Spinal cord (tissue), 10 donors: ENCODE data around the gene BCL6B. TPM values are rescaled to one million over a fixed set of nuclear protein-coding genes. Genes with fewer than 3 reads are reported as not detected.

Source experiments
- DNase-seq, 6 donors: peaks; one replicate each; pipeline versions ENCODE4 v3.0.0 to v3.0.0-alpha.2; 2013 to 2015; ENCODE audit warnings: low spot score in 6 of 6, low read depth in 4 of 6
- H3K27ac ChIP-seq: one replicate; pipeline ENCODE4 v1.5.1; 2013; ENCODE audit warnings: low read depth, low read length, control low read depth
- H3K27me3 ChIP-seq: one replicate; pipeline ENCODE4 v1.6.1; 2013; ENCODE audit warnings: low read length; ENCODE audit not compliant: control insufficient read depth, insufficient read depth
- H3K36me3 ChIP-seq: one replicate; pipeline ENCODE4 v1.6.1; 2013; ENCODE audit warnings: low read length; ENCODE audit not compliant: control insufficient read depth, insufficient read depth
- H3K4me1 ChIP-seq: one replicate; pipeline ENCODE4 v1.6.1; 2013; ENCODE audit warnings: low read length; ENCODE audit not compliant: control insufficient read depth, insufficient read depth
- H3K4me3 ChIP-seq: one replicate; pipeline ENCODE4 v1.5.1; 2013; ENCODE audit warnings: low read depth, low read length, control low read depth
- H3K9me3 ChIP-seq: one replicate; pipeline ENCODE4 v1.6.1; 2013; ENCODE audit warnings: low read length; ENCODE audit not compliant: control insufficient read depth, insufficient read depth
- WGBS: methylation state at CpG from one replicate; pipeline ENCODE4 v1.1.5; 2013; ENCODE audit warnings: missing lambda C conversion rate; ENCODE audit not compliant: insufficient coverage; 5-methylcytosine and 5-hydroxymethylcytosine counted together
- polyA plus RNA-seq, 2 donors: library from polyadenylated mRNA; unstranded; fragments of 120-200 nt; gene quantifications; one replicate each; pipeline ENCODE4 v1.2.1, GENCODE V29; 2013; ENCODE audit not compliant: insufficient read length in 2 of 2
- total RNA-seq, 2 donors: library from RNA; depleted of rRNA in 1 of 2; stranded (reverse); fragments of 120-200 nt in 1 of 2; fragments of >200 nt in 1 of 2; gene quantifications; one replicate each; pipeline versions ENCODE4 v1.2.3 to v1.2.4, GENCODE V29; 2013 to 2014
- donor health status: healthy.

BCL6B gene
- total and polyA plus RNA-seq, 4 donors: 3.1 to 13.7 (median 7.0) TPM

DNA sequence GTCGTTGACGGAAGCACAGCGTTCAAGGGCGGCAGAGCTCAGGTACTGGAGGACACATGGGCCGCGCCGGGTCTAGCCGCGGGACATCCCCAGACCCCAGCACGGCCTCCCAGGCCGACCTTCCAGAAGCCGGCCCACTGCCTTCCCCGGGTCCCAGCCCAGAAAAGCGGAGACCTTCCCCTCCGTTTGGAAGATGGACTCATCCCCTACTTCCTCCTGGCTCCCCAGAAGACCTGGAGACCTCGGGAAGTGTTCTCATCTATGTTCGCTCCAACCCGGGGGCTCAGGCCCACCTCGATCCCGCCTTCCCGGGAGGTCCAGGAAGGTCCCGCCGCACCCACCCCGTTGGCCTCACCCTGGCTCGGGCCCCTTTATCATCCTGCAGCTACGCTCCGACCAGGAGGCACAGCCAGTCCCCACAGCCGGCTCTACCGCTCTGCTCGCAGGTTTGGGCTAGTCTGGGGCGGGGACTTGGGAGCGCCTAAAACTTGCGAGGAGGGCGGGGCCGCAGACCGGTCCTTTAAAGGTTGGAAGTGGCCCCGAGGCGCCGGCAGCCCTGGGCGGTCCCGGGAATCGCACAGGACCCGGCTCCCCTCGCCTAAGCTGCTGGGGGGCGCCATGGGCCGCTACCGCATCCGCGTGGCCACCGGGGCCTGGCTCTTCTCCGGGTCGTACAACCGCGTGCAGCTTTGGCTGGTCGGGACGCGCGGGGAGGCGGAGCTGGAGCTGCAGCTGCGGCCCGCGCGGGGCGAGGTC, 27.2 kb upstream of the BCL6B start, which contains the start of gene ALOX12:
Gene ALOX12 (plus strand): TSS at position 550 of the 756 bp plus-strand sequence. CDS start 69 bp downstream, at position 619.
- WGBS: 15% methylated on average over 64 of the region's 64 CpGs
- peaks cover 18% of the 10 kb centered on the region for H3K4me1 ChIP-seq
- no peaks in the 10 kb centered on the region for H3K9me3 ChIP-seq
- no peak within 1 kb of the TSS for H3K4me3 ChIP-seq
- peaks cover 19% of the 10 kb centered on the region for H3K27me3 ChIP-seq
- H3K36me3 ChIP-seq: peaks cover 29% of the 10 kb centered on the region
- DNase-seq: no peak
- H3K27ac ChIP-seq: no peak within 1 kb of the TSS

DNA sequence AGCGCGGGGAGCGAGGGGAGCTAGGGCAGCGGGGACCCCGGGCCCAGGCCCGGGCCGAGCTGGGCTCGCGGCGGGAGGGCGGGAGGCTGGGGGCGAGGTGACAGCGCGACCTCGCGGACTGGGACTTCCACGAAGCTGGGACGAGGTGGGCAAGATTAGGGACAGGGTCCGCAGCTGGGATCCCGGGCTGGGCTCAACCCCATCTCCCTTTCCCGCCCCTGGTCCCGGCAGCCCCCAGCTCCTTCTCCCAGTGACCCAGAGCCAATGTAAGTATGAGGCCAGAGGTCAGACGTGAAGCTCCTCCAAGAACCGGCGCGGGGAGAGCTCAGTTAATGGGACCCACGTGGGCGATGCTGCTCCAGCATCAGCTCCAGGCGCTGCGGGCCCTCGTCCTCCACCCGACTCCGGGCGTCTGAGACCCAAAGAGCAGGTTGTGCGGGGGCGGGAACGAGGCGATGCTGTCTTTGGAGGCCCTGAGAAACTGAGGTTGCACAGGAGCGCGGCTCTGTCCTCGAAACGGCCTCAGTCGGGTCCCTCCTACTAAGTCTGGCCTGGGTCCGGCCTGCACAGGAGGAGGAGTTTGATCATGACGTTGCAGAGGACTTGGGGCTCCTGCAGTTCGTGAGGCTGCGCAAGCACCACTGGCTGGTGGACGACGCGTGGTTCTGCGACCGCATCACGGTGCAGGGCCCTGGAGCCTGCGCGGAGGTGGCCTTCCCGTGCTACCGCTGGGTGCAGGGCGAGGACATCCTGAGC, 26.4 kb upstream of the BCL6B start:
- no peak overlapping the region for H3K27ac ChIP-seq

DNA sequence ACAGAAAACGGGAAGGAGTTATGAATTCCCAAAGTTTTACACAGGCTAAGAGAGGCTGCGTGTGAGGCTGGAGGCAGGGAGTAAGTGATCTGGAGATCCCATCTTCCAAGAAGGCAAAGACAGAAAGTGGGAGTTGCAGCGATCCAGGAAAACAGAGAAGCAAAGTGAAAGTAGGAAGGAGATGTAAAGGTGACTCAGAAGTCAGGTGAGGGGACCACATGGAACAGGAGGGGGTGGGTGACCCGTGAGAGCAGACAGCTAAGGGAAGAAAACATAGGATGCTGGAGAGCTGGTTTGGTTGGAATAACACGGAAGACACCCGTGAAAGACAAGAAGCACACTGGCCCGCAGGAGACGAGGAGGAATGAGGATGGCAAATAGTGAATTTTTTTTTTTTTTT, 25.7 kb upstream of the BCL6B start:
- Histone ChIP-seq H3K36me3 (peaks cover 39% of the 10 kb centered on the region), H3K4me1 (peaks cover 18% of the 10 kb centered on the region), H3K27me3 (peaks cover 19% of the 10 kb centered on the region), H3K9me3 (no peaks in the 10 kb centered on the region), H3K4me3 (no peak overlapping the region), H3K27ac (no peak overlapping the region)
- 94% methylated on average over 6 of the region's 8 CpGs for WGBS
- no peak for DNase-seq

More for the DNA sequence above, 26.4 kb upstream of the BCL6B start:
- peak in 1 of 6 donors; percentile 34 for DNase-seq
- peaks cover 36% of the 10 kb centered on the region for H3K36me3 ChIP-seq
- H3K9me3 ChIP-seq: no peaks in the 10 kb centered on the region
- peaks cover 18% of the 10 kb centered on the region for H3K4me1 ChIP-seq
- no peak overlapping the region for H3K4me3 ChIP-seq
- peaks cover 19% of the 10 kb centered on the region for H3K27me3 ChIP-seq
- 31% methylated on average over 58 of the region's 58 CpGs for WGBS

DNA sequence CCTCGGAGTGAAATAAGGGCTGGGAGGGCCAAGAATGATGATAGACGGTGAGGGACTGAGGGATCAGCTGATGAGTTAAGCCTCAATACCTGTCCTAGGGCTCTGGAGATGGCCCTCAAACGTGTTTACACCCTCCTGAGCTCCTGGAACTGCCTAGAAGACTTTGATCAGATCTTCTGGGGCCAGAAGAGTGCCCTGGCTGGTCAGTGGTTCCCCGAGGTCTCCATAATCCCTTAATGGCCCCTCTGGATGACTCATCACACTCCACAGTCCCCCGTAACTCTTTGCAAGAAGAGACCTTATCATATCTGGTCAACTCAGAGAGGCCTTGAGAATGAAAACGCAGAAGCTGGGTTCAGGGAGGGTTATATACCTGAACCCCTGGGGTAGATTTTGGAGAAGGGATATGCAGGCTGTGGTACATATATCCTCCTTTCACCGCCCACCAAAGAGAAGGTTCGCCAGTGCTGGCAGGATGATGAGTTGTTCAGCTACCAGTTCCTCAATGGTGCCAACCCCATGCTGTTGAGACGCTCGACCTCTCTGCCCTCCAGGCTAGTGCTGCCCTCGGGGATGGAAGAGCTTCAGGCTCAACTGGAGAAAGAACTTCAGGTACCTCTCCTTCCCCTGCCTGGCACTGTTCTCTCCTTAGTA, 23.9 kb upstream of the BCL6B start:
- peaks cover 19% of the 10 kb centered on the region for H3K27me3 ChIP-seq
- DNase-seq: no peak
- H3K9me3 ChIP-seq: no peaks in the 10 kb centered on the region
- no peak overlapping the region for H3K4me3 ChIP-seq
- peaks cover 21% of the 10 kb centered on the region for H3K4me1 ChIP-seq
- WGBS: 90% methylated on average over 6 of the region's 11 CpGs
- peaks cover 39% of the 10 kb centered on the region for H3K36me3 ChIP-seq
- H3K27ac ChIP-seq: no peak overlapping the region

DNA sequence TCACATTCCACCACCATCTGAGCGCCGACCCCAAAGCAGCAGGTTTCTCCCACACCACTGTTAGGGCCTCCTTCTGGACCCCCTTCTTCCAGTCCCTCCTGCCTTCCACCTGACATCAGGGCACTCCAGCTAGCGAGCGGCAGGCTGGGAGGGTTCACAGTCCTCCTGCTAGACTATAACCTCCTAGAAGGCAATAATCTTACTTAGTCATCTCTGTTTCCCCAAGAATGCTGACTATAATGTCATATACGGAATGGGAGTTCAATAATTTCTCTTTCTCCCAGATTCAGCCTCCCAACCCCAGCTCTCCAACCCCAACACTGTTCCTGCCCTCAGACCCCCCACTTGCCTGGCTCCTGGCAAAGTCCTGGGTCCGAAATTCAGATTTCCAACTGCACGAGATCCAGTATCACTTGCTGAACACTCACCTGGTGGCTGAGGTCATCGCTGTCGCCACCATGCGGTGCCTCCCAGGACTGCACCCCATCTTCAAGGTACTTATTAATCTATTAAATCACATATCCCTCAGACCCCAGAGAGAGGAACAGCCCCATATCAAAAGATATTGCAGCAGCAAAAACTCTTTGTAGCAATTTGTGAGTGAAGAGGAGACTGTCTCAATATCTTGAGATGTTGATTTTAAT, 21.4 kb upstream of the BCL6B start:
- Histone ChIP-seq H3K4me3 (no peak overlapping the region), H3K4me1 (peaks cover 11% of the 10 kb centered on the region), H3K36me3 (peaks cover 36% of the 10 kb centered on the region), H3K27ac (no peak overlapping the region), H3K9me3 (no peaks in the 10 kb centered on the region), H3K27me3 (peaks cover 7% of the 10 kb centered on the region)
- 62% methylated on average over 10 of the region's 10 CpGs for WGBS
- DNase-seq: peak in 1 of 6 donors; percentile 69

DNA sequence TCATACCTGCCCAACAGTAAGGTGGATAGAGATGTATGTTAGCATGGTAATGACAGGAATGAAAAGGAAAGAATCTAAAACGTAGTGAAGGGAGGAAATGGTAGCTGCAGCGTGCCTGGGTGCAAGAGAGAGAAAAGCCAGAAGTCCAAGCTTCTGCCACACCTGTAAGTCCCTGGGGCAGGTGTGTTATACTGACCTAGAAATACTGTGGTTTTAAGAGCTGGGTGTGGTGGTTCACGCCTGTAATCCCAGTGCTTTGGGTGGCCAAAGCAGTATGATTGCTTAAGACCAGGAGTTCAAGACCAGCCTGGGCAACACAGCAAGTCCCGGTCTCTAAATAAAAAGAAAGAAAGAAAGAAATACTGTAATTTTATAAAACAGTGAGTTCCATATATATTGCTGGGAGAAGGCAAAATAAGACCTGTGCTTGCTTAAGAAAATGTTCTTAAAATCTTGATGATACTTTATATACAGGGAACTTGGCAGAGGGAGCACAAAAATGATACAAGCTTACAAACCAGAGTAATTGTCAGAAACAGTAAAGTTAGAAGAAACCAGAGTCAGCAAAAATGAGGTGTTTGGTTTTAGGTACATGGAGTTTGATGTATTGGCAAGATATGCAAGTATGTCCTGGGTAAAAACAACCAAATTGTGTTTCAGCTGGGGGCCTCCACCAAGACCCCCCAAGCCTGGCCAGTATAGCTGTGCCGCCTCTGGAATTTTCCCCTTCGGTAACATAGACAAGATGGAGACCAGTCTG, 20.4 kb upstream of the BCL6B start:
- DNase-seq: no peak
- Histone ChIP-seq H3K27ac (no peak overlapping the region), H3K4me3 (no peak overlapping the region), H3K27me3 (no peaks in the 10 kb centered on the region), H3K9me3 (no peaks in the 10 kb centered on the region), H3K36me3 (peaks cover 34% of the 10 kb centered on the region), H3K4me1 (peaks cover 7% of the 10 kb centered on the region)
- WGBS: 81% methylated on average over 5 of the region's 6 CpGs

DNA sequence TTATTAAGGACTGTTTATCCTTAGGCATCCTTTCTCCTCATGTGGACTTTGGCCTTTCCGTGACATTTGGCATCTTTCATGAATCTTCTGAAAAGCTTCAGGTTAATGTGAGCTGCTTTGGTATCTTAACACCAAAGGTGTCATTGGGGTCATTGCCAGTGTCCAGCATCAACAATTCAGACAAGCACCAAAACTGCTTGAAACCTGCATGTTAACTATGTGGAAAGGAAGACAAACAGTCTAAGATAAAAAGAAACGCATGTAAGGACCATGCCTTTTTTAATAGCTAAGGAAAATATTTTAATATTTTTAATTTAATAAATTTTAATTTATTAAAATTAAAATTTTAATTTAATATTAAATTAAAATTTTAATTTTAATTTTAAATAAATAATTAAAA, 19.1 kb upstream of the BCL6B start:
- H3K27me3 ChIP-seq: no peaks in the 10 kb centered on the region
- H3K36me3 ChIP-seq: peaks cover 34% of the 10 kb centered on the region
- H3K4me1 ChIP-seq: peaks cover 7% of the 10 kb centered on the region
- H3K4me3 ChIP-seq: no peak overlapping the region
- H3K9me3 ChIP-seq: no peaks in the 10 kb centered on the region
- no peak for DNase-seq
- H3K27ac ChIP-seq: no peak overlapping the region
- WGBS: no CpG with 5 or more reads among the region's 2 CpGs

DNA sequence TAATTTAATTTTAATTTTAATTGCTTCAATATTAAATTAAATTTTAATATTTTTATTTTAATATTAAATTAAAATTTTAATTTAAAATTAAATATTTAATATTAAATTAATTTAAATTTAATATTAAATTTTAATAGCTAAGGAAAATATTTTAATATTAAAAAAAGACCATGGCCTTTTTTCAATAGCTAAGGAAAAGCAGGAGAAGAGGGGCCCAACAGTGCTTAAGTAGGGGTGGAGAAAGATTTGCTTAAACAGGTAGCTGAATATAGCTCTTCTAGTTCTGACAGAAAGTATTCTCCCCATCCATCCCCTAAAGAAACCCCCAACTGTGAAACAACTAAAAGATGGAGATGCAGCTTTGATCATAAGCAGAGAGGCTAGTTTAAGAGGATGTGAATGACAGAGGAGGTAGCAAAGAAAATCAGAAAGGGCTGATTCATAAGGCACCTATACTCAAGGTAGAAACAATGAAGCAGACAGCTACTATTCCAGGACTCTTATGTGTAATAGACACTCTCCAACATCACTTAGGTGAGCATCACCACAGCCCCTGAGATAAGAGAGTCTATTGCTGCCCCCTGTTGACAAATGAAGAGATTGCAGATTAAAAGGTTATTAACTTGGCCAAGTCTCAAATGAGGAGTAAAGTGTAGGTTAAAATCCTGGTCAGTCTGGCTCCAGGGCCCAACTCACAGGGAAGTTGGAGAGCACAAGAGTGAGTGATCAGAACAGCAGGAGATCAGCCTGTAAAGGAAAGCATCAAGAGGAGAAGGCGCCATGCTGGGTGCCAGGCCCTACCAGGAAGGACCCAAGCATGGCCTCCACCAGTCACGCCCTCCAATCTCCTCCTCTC, 18.2 kb upstream of the BCL6B start:
- Histone ChIP-seq H3K9me3 (no peaks in the 10 kb centered on the region), H3K36me3 (peaks cover 27% of the 10 kb centered on the region), H3K4me1 (peaks cover 7% of the 10 kb centered on the region), H3K27me3 (no peaks in the 10 kb centered on the region), H3K4me3 (no peak overlapping the region), H3K27ac (no peak overlapping the region)
- DNase-seq: peak; percentile 64 to 95 (median 71)
- WGBS: no CpG with 5 or more reads among the region's 2 CpGs
